OCI-LY1 (cell line): ENCODE measurements around the gene SLC5A11.

Source experiments
- H2AFZ ChIP-seq: fragments of 200-600 bp; sonication (generic), shearing (Covaris generic); 2 replicates; pipeline ENCODE4 v1.6.0; 2014; ENCODE audit warnings: antibody characterized with exemption, mild to moderate bottlenecking, low read length
- H3F3A ChIP-seq: fragments of 200-600 bp; sonication (generic), shearing (Covaris generic); 2 replicates; pipeline ENCODE4 v1.6.0; 2014; ENCODE audit warnings: mild to moderate bottlenecking, antibody characterized with exemption, low read length, moderate library complexity; ENCODE audit not compliant: insufficient read depth
- H3K27ac ChIP-seq: fragments of 200-600 bp; sonication (generic); 2 replicates; pipeline ENCODE4 v1.5.1; 2014; ENCODE audit warnings: low read length, mixed run types, mild to moderate bottlenecking, low read depth; ENCODE audit not compliant: poor library complexity, severe bottlenecking
- H3K27me3 ChIP-seq: fragments of 200-600 bp; sonication (generic); 2 replicates; pipeline ENCODE4 v1.6.0; 2014; ENCODE audit warnings: antibody characterized with exemption, mild to moderate bottlenecking, low read length, moderate library complexity; ENCODE audit not compliant: insufficient read depth
- H3K36me3 ChIP-seq: fragments of 200-600 bp; sonication (generic); 2 replicates; pipeline ENCODE4 v1.6.1; 2014; ENCODE audit warnings: mild to moderate bottlenecking, antibody characterized with exemption, low read length, moderate library complexity, mixed read lengths; ENCODE audit not compliant: insufficient read depth
- H3K4me1 ChIP-seq: fragments of 200-600 bp; sonication (generic); 2 replicates; pipeline ENCODE4 v1.5.1; 2014; ENCODE audit warnings: mild to moderate bottlenecking, low read length, moderate library complexity; ENCODE audit not compliant: insufficient read depth, severe bottlenecking
- H3K4me2 ChIP-seq: fragments of 200-600 bp; sonication (generic), shearing (Covaris generic); 2 replicates; pipeline ENCODE4 v1.6.1; 2014; ENCODE audit warnings: low read length
- H3K4me3 ChIP-seq: fragments of 200-600 bp; sonication (generic); 2 replicates; pipeline ENCODE4 v1.5.1; 2014; ENCODE audit warnings: low read length, low read depth, mild to moderate bottlenecking, mixed read lengths; ENCODE audit not compliant: poor library complexity, severe bottlenecking
- H3K79me2 ChIP-seq: fragments of 200-600 bp; shearing (Covaris generic); 2 replicates; pipeline ENCODE4 v1.6.1; 2016; ENCODE audit warnings: mixed run types, low read length, mixed read lengths; ENCODE audit not compliant: insufficient read depth
- H3K9ac ChIP-seq: fragments of 200-600 bp; sonication (generic), shearing (Covaris generic); 2 replicates; pipeline ENCODE4 v1.6.1; 2014; ENCODE audit warnings: mild to moderate bottlenecking, low read length, mixed read lengths
- H3K9me2 ChIP-seq: fragments of 200-600 bp; sonication (generic), shearing (Covaris generic); 2 replicates; pipeline ENCODE4 v1.6.1; 2014; ENCODE audit warnings: low read depth, mild to moderate bottlenecking, low read length, mixed read lengths
- H3K9me3 ChIP-seq: fragments of 200-600 bp; shearing (Covaris generic); 2 replicates; pipeline ENCODE4 v1.6.1; 2014; ENCODE audit warnings: low read length, mixed read lengths
- H4K20me1 ChIP-seq: fragments of 200-600 bp; sonication (generic), shearing (Covaris generic); 2 replicates; pipeline ENCODE4 v1.6.0; 2016; ENCODE audit warnings: mild to moderate bottlenecking, low read length; ENCODE audit not compliant: insufficient read depth
- EZH2 ChIP-seq: fragments of 200-600 bp; sonication (generic), shearing (Covaris generic); IDR thresholded peaks from 2 replicates; pipeline ENCODE4 v1.8.0; 2017; ENCODE audit warnings: borderline replicate concordance, mixed run types, mild to moderate bottlenecking, antibody characterized with exemption, low read length, moderate library complexity, mixed read lengths
- TF ChIP-seq, protein P1 (sequence below): fragments of 200-600 bp; sonication (generic), shearing (Covaris generic); IDR thresholded peaks from 2 replicates; pipeline ENCODE4 v1.5.1; 2017; ENCODE audit warnings: mild to moderate bottlenecking, antibody characterized with exemption, low read length, moderate library complexity, mixed read lengths

The SLC5A11 gene

DNA sequence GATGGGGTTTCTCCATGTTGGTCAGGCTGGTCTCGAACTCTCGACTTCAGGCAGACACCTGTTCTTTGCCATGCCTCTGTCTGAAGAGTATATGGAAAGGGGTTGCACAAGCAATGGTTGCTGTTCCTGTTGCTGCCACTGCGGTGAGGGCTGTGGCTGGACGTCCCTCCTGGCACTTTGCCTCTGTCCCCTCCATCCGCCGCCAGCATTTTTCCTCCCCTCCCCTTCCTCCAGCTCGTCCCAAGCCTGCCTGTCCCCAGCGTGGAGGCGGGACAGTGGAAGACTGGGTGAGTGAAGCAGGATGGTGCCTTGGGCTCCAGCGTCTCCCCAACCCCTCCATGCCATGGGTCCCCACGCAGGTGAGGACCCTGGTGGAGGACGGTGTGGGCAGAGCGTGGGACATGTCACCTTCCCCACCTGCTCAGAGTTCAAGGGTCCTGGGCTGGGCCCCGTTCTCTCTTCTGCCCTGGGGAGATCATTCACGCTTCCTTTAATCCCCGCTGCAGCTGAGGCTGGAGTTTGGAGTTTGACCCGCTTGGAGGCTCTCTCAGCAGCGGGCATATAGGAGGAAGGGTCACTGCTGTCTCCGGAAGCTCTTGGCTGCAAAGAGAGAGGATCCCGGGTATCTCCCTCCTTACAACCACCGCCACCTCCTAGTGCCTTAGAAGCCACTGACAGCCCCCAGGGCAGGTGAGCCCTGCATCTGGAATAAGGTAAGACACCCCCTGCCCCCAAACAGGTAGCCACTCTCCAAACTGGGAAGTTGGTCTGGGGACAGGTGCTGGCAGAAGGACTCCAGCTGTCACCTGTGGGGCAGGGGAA, at the start of gene SLC5A11:
TSS of gene SLC5A11 (plus strand) at position 238 of the 822 bp plus-strand sequence. CDS start 12,681 bp downstream, outside the sequence.
- Histone ChIP-seq H3K79me2 (no peaks in the 10 kb centered on the region), H3K4me2 (no peak within 1 kb of the TSS), H3K4me1 (no peaks in the 10 kb centered on the region), H3K9ac (no peak within 1 kb of the TSS), H3K27me3 (no peaks in the 10 kb centered on the region), H4K20me1 (no peaks in the 10 kb centered on the region), H3F3A (no peaks in the 10 kb centered on the region), H3K9me2 (no peaks in the 10 kb centered on the region), H3K4me3 (no peak within 1 kb of the TSS), H3K36me3 (no peaks in the 10 kb centered on the region), H2AFZ (no peak within 1 kb of the TSS), H3K9me3 (no peaks in the 10 kb centered on the region), H3K27ac (no peak within 1 kb of the TSS)
- TF ChIP-seq EZH2: no peak

- Histone ChIP-seq H3K4me1 (no peaks in the 10 kb centered on the region), H3F3A (no peaks in the 10 kb centered on the region), H3K4me3 (no peak overlapping the region), H3K36me3 (peaks cover 95% of the 10 kb centered on the region), H3K9me2 (no peaks in the 10 kb centered on the region), H3K4me2 (no peak overlapping the region), H3K79me2 (no peaks in the 10 kb centered on the region), H3K27ac (no peak overlapping the region), H3K9me3 (no peaks in the 10 kb centered on the region), H2AFZ (no peak overlapping the region), H3K9ac (no peak overlapping the region), H3K27me3 (no peaks in the 10 kb centered on the region), H4K20me1 (no peaks in the 10 kb centered on the region)
- TF ChIP-seq, protein P1, sequence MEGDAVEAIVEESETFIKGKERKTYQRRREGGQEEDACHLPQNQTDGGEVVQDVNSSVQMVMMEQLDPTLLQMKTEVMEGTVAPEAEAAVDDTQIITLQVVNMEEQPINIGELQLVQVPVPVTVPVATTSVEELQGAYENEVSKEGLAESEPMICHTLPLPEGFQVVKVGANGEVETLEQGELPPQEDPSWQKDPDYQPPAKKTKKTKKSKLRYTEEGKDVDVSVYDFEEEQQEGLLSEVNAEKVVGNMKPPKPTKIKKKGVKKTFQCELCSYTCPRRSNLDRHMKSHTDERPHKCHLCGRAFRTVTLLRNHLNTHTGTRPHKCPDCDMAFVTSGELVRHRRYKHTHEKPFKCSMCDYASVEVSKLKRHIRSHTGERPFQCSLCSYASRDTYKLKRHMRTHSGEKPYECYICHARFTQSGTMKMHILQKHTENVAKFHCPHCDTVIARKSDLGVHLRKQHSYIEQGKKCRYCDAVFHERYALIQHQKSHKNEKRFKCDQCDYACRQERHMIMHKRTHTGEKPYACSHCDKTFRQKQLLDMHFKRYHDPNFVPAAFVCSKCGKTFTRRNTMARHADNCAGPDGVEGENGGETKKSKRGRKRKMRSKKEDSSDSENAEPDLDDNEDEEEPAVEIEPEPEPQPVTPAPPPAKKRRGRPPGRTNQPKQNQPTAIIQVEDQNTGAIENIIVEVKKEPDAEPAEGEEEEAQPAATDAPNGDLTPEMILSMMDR: peak; percentile 40
- no peak for TF ChIP-seq EZH2
Measured at GRCh38 chr16:24800586-24800985, 45.2 kb upstream of the SLC5A11 start.

DNA sequence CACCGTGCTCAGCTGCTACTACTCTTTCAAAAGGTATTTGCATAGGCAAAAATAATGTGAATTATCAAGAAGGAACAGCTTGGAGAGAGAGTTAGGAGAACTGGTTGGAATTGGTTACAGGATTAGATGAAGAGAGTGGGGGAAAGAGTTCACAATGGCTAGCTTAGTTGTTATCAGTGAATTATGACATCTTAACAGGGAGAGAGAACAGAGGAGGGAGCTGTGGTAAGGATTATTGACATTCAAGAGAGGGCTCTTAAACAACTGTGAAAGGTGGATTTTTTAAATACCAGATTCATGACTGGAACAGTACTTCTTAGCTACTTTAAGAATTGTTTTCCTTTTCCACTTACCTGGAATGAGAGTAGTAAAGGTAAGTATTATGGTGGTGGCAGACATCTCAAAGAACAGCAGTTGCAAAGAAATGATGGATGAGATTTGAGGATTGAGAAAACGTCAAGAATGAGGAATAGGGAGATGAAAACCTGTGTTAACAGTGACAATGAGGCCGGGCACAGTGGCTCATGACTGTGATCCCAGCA, 43.9 kb upstream of the SLC5A11 start:
- TF ChIP-seq, protein P1: no peak
- no peak for TF ChIP-seq EZH2
- Histone ChIP-seq H3K36me3 (peaks cover 95% of the 10 kb centered on the region), H3K9me3 (no peaks in the 10 kb centered on the region), H3K27me3 (no peaks in the 10 kb centered on the region), H3K79me2 (no peaks in the 10 kb centered on the region), H2AFZ (no peak overlapping the region), H3K9ac (no peak overlapping the region), H3K4me2 (no peak overlapping the region), H3F3A (no peaks in the 10 kb centered on the region), H3K9me2 (no peaks in the 10 kb centered on the region), H3K4me1 (no peaks in the 10 kb centered on the region), H4K20me1 (no peaks in the 10 kb centered on the region), H3K27ac (no peak overlapping the region), H3K4me3 (no peak overlapping the region)
